SK-N-SH (cell line): Measurements from ENCODE around the gene CUX1. TPM values are rescaled to one million over a fixed set of nuclear protein-coding genes. Genes with fewer than 3 reads are reported as not detected.

Source experiments
- CTCF ChIA-PET: fragments of 300-600, 350-600 bp; formaldehyde crosslinking; extraction: SDS; loops from one replicate; lab custom pipeline; 2021; lab: Yijun Ruan, JAX
- POLR2A ChIA-PET: fragments of 350-600 bp; sonication (Branson Sonifier 250); formaldehyde crosslinking; extraction: SDS; loops from one replicate; lab custom pipeline; 2020; ENCODE audit warnings: antibody characterized with exemption, inconsistent platforms; lab: Yijun Ruan, JAX
- DNase-seq: peaks from one replicate; pipeline ENCODE4 v3.0.0; 2012
- H2AFZ ChIP-seq: fragments of 200-600 bp; sonication (generic); 2 replicates; pipeline ENCODE4 v1.8.1; 2016; ENCODE audit warnings: antibody characterized with exemption, mild to moderate bottlenecking, low read depth
- H3F3A ChIP-seq: fragments of 200-600 bp; sonication (generic); replicated peaks from 2 replicates; pipeline ENCODE3; 2016; ENCODE audit warnings: antibody characterized with exemption, mild to moderate bottlenecking; ENCODE audit not compliant: insufficient read depth
- H3K27ac ChIP-seq, 2 experiments: fragments of 200-500 bp in 1 of 2; fragments of 200-600 bp in 1 of 2; sonication (Bioruptor generic) in 1 of 2; sonication (generic), shearing (Covaris generic) in 1 of 2; 2 replicates each; pipeline versions ENCODE4 v1.5.1 to v1.6.1; 2014 to 2016; ENCODE audit warnings: low read depth in 2 of 2, inconsistent platforms in 1 of 2, low read length in 1 of 2, mild to moderate bottlenecking in 1 of 2, mixed read lengths in 1 of 2
- H3K27me3 ChIP-seq: fragments of 200-600 bp; sonication (generic), shearing (Covaris generic); 2 replicates; pipeline ENCODE4 v1.6.1; 2016; ENCODE audit warnings: mixed run types; ENCODE audit not compliant: insufficient read depth
- H3K36me3 ChIP-seq, 2 experiments: fragments of 200-500 bp in 1 of 2; fragments of 200-600 bp in 1 of 2; sonication (Bioruptor generic) in 1 of 2; sonication (generic) in 1 of 2; replicated peaks in 1 of 2; 2 replicates each; pipeline versions ENCODE3 to v1.5.1; 2014 to 2016; ENCODE audit warnings: low read length in 1 of 2, mild to moderate bottlenecking in 1 of 2; ENCODE audit not compliant: insufficient read depth in 2 of 2, control insufficient read depth in 1 of 2
- H3K4me1 ChIP-seq, 2 experiments: fragments of 200-500 bp in 1 of 2; fragments of 200-600 bp in 1 of 2; sonication (Bioruptor generic) in 1 of 2; sonication (generic), shearing (Covaris generic) in 1 of 2; 2 replicates each; pipeline versions ENCODE4 v1.5.1 to v1.6.1; 2014 to 2016; ENCODE audit warnings: low read depth in 1 of 2, low read length in 1 of 2, mixed run types in 1 of 2; ENCODE audit not compliant: insufficient read depth in 2 of 2, control insufficient read depth in 1 of 2
- H3K4me2 ChIP-seq: fragments of 200-600 bp; sonication (generic), shearing (Covaris generic); 2 replicates; pipeline ENCODE4 v1.6.1; 2017; ENCODE audit warnings: mixed run types
- H3K4me3 ChIP-seq, 2 experiments: fragments of 200-500 bp in 1 of 2; fragments of 200-600 bp in 1 of 2; sonication (Bioruptor generic) in 1 of 2; sonication (generic), shearing (Covaris generic) in 1 of 2; 2 replicates each; pipeline versions ENCODE4 v1.5.1 to v1.8.1; 2014 to 2016; ENCODE audit warnings: low read depth in 2 of 2, inconsistent platforms in 1 of 2, low read length in 1 of 2, mild to moderate bottlenecking in 1 of 2, mixed read lengths in 1 of 2, moderate library complexity in 1 of 2
- H3K79me2 ChIP-seq: fragments of 200-600 bp; sonication (generic); 2 replicates; pipeline ENCODE4 v1.8.1; 2017; ENCODE audit warnings: mild to moderate bottlenecking; ENCODE audit not compliant: insufficient read depth
- H3K9ac ChIP-seq: fragments of 200-600 bp; sonication (generic); 2 replicates; pipeline ENCODE4 v1.6.1; 2017; ENCODE audit warnings: mixed run types
- H3K9me2 ChIP-seq: fragments of 200-600 bp; sonication (generic); 2 replicates; pipeline ENCODE4 v1.6.1; 2017; ENCODE audit warnings: mixed run types
- H3K9me3 ChIP-seq: fragments of 200-600 bp; sonication (generic); 2 replicates; pipeline ENCODE4 v1.6.1; 2017; ENCODE audit warnings: mixed run types, mild to moderate bottlenecking, moderate library complexity
- H4K20me1 ChIP-seq: fragments of 200-600 bp; sonication (generic); 2 replicates; pipeline ENCODE4 v1.6.1; 2017; ENCODE audit warnings: mild to moderate bottlenecking, mixed run types; ENCODE audit not compliant: insufficient read depth
- CHD2 ChIP-seq: fragments of 150-350 bp; IDR thresholded peaks from 2 replicates; pipeline ENCODE4 v1.6.1; 2018; ENCODE audit warnings: low read length; ENCODE audit not compliant: partially characterized antibody
- EP300 ChIP-seq, 2 experiments: IDR thresholded peaks; 2 replicates each; pipeline versions ENCODE4 v1.4.0 to v1.6.1; 2012; ENCODE audit warnings: borderline replicate concordance in 1 of 2, low read depth in 1 of 2, low read length in 1 of 2
- EZH2phosphoT487 ChIP-seq: fragments of 200-600 bp; sonication (generic); IDR thresholded peaks from 2 replicates; pipeline ENCODE4 v1.6.1; 2017; ENCODE audit warnings: low read depth, mixed run types, mild to moderate bottlenecking, antibody characterized with exemption, moderate library complexity, borderline replicate concordance
- FOXJ3 ChIP-seq: sonication (generic); formaldehyde crosslinking; IDR thresholded peaks from 2 replicates; pipeline ENCODE4 v1.5.1; 2020; ENCODE audit warnings: mild to moderate bottlenecking, missing genetic modification reagents
- GATA2 ChIP-seq: sonication (generic); formaldehyde crosslinking; IDR thresholded peaks from 2 replicates; pipeline ENCODE4 v1.5.0; 2020; ENCODE audit warnings: mild to moderate bottlenecking, missing genetic modification reagents
- MEF2A ChIP-seq: IDR thresholded peaks from 2 replicates; pipeline ENCODE4 v1.4.0; 2012; ENCODE audit warnings: low read depth, borderline replicate concordance
- MXI1 ChIP-seq: IDR thresholded peaks from 2 replicates; pipeline ENCODE4 v1.6.1; 2012; ENCODE audit warnings: mild to moderate bottlenecking, low read depth, low read length, improper control_type of control experiment
- NRF1 ChIP-seq: IDR thresholded peaks from 2 replicates; pipeline ENCODE4 v1.6.1; 2012; ENCODE audit warnings: low read depth, mild to moderate bottlenecking, low read length
- RAD21 ChIP-seq: IDR thresholded peaks from 2 replicates; pipeline ENCODE4 v1.6.1; 2012; ENCODE audit warnings: mild to moderate bottlenecking, low read length
- SMC3 ChIP-seq: IDR thresholded peaks from 2 replicates; pipeline ENCODE4 v1.6.1; 2012; ENCODE audit warnings: low read depth, low read length, improper control_type of control experiment
- USF2 ChIP-seq: fragments of 150-350 bp; IDR thresholded peaks from 2 replicates; pipeline ENCODE4 v1.6.1; 2017; ENCODE audit warnings: antibody characterized with exemption, low read length, low read depth, borderline replicate concordance
- WGBS: methylation state at CpG from one replicate; pipeline ENCODE4 v1.1.6; 2017; ENCODE audit warnings: low lambda C conversion rate; 5-methylcytosine and 5-hydroxymethylcytosine counted together
- polyA plus RNA-seq, 3 experiments: library from polyadenylated mRNA; depleted of rRNA; stranded (reverse); fragments of >200 nt; gene quantifications; 2 replicates each; pipeline ENCODE4 v1.2.3, GENCODE V29; 2012
- TF ChIP-seq, protein P1 (sequence below): IDR thresholded peaks from 2 replicates; pipeline ENCODE4 v1.6.1; 2012; ENCODE audit warnings: mild to moderate bottlenecking, low read depth, low read length, moderate library complexity

Gene CUX1
- polyA plus RNA-seq, 1 of the 3 experiments (the other 2 are of a cell fraction): 68.6 TPM

DNA sequence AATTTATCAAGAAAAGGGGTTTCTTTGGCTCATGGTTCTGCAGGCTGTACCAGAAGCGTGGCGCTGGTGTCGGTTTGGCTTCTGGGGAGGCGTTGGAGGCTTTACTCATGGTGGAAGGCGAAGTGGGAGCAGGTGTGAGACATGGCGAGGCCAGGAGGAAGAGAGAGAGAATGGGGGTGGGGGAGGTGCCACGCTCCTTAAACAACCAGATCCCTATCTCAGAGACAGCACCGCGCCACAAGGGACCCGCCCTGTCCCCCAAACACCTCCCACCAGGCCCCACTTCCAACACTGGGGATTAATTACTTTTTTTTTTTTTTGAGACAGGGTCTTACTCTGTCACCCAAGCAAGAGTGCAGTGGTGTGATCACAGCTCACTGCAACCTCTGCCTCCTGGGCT is 451.2 kb downstream of the CUX1 start:
- no peak overlapping the region for H3K9ac ChIP-seq
- H4K20me1 ChIP-seq: no peaks in the 10 kb centered on the region; the same call in 1 of the 2 replicates
- TF ChIP-seq NRF1 (no peak), USF2 (no peak), EZH2phosphoT487 (no peak), RAD21 (no peak)
- H3K36me3 ChIP-seq: no peaks in the 10 kb centered on the region
- ChIA-PET POLR2A (no interaction called here), CTCF (interaction anchor here (1.6 to 7.9 kb wide), 5 partner anchors 15 to 723 kb away, joined by 3 to 119 read pairs (median 71); no protein-coding TSS in a partner anchor)
- no peaks in the 10 kb centered on the region for H3K9me2 ChIP-seq
- no peaks in the 10 kb centered on the region for H3F3A ChIP-seq
- no peak overlapping the region for H3K4me2 ChIP-seq
- WGBS: 93% methylated on average over 10 of the region's 10 CpGs
- H3K9me3 ChIP-seq: no peaks in the 10 kb centered on the region
- no peak overlapping the region for H3K27ac ChIP-seq
- H2AFZ ChIP-seq: no peak overlapping the region
- no peaks in the 10 kb centered on the region for H3K79me2 ChIP-seq
- no peak overlapping the region for H3K4me3 ChIP-seq
- H3K27me3 ChIP-seq: no peaks in the 10 kb centered on the region
- no peak for DNase-seq
- H3K4me1 ChIP-seq: peaks cover 0 to 22% of the 10 kb centered on the region in 2 experiments; a peak in 1 of 4 replicates

DNA sequence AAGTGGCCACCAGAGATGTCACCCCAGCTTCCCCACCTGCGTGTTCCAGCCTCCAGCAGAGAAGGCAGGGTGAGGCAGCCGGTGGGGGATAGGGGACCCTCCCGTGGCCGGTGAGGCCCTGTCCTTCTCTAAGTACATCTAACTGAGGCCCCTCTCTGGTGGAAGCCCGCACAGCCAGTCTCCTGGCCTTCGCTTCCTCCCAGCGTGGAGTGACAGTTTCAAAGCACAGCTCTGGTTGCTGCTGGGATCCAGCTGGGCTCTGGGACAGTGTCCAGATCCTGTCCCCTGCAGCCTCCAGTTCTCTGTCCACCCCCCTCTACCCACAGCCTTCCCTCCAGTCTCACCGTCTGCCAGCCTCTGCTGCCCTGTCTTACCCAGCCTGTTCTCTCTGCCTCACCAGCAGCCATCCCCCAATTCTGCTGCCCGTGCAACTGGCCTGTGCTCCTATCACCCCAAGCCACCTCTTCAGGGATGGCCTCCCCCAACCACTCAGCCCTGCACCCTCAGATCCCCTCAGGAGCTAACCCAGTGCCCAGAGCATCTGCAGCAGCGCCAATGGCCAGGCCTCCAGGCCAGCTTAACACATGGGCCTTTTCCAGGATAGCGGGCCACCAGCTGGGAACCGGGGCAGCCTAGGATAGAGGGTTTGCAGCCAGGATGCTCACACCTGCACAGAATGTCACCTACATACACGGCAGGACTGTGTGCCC is 452.9 kb downstream of the CUX1 start:
- Histone ChIP-seq H4K20me1 (no peaks in the 10 kb centered on the region; the same call in 1 of the 2 replicates), H3K4me1 (peaks cover 0 to 22% of the 10 kb centered on the region in 2 experiments; a peak in 1 of 4 replicates), H2AFZ (no peak overlapping the region), H3K27ac (peak overlapping the region in 1 of 2 experiments; percentile 41; a peak in 2 of 4 replicates), H3K9me3 (no peaks in the 10 kb centered on the region), H3F3A (no peaks in the 10 kb centered on the region), H3K4me3 (no peak overlapping the region), H3K27me3 (no peaks in the 10 kb centered on the region), H3K9me2 (no peaks in the 10 kb centered on the region), H3K79me2 (no peaks in the 10 kb centered on the region), H3K36me3 (no peaks in the 10 kb centered on the region), H3K4me2 (no peak overlapping the region), H3K9ac (no peak overlapping the region)
- TF ChIP-seq GATA2: peak; percentile 48
- peak; percentile 83 for TF ChIP-seq MXI1
- 0 out of 2 replicates have a peak, but pooled peaks have one; percentile 6 for TF ChIP-seq SMC3
- TF ChIP-seq CHD2: peak; percentile 45
- TF ChIP-seq, protein P1, sequence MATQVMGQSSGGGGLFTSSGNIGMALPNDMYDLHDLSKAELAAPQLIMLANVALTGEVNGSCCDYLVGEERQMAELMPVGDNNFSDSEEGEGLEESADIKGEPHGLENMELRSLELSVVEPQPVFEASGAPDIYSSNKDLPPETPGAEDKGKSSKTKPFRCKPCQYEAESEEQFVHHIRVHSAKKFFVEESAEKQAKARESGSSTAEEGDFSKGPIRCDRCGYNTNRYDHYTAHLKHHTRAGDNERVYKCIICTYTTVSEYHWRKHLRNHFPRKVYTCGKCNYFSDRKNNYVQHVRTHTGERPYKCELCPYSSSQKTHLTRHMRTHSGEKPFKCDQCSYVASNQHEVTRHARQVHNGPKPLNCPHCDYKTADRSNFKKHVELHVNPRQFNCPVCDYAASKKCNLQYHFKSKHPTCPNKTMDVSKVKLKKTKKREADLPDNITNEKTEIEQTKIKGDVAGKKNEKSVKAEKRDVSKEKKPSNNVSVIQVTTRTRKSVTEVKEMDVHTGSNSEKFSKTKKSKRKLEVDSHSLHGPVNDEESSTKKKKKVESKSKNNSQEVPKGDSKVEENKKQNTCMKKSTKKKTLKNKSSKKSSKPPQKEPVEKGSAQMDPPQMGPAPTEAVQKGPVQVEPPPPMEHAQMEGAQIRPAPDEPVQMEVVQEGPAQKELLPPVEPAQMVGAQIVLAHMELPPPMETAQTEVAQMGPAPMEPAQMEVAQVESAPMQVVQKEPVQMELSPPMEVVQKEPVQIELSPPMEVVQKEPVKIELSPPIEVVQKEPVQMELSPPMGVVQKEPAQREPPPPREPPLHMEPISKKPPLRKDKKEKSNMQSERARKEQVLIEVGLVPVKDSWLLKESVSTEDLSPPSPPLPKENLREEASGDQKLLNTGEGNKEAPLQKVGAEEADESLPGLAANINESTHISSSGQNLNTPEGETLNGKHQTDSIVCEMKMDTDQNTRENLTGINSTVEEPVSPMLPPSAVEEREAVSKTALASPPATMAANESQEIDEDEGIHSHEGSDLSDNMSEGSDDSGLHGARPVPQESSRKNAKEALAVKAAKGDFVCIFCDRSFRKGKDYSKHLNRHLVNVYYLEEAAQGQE: no peak
- 0 out of 2 replicates have a peak, but pooled peaks have one; percentile 75 for TF ChIP-seq FOXJ3 (CRISPR knock-in tag)
- TF ChIP-seq MEF2A: no peak
- peak; percentile 59 for TF ChIP-seq RAD21
- TF ChIP-seq EP300 (IDR thresholded peaks at IDR 0.05; ENCODE audit: borderline replicate concordance in 1 of 2, low read depth in 1 of 2, low read length in 1 of 2): peak in 1 of 2 experiments; percentile 60; a peak in 1 of 4 replicates
- CTCF ChIA-PET: interaction anchor here (0.6 to 7.9 kb wide), 29 partner anchors 10 to 732 kb away, joined by 3 to 119 read pairs (median 10); partner anchors contain the start of genes CUX1 and SH2B2
- peak; percentile 91 for DNase-seq
- 58% methylated on average over 8 of the region's 13 CpGs for WGBS
- POLR2A ChIA-PET: interaction anchor here (0.6 to 1.5 kb wide), 5 partner anchors 10 to 726 kb away, joined by 3 to 8 read pairs (median 4); no protein-coding TSS in a partner anchor
